ENCODE data around the gene MMAB.
"Not testable (repeated sequence)": the region's sequence is repeated elsewhere in the genome, so short reads cannot be mapped to it uniquely, and the experiment has no call there.

MMAB gene

DNA sequence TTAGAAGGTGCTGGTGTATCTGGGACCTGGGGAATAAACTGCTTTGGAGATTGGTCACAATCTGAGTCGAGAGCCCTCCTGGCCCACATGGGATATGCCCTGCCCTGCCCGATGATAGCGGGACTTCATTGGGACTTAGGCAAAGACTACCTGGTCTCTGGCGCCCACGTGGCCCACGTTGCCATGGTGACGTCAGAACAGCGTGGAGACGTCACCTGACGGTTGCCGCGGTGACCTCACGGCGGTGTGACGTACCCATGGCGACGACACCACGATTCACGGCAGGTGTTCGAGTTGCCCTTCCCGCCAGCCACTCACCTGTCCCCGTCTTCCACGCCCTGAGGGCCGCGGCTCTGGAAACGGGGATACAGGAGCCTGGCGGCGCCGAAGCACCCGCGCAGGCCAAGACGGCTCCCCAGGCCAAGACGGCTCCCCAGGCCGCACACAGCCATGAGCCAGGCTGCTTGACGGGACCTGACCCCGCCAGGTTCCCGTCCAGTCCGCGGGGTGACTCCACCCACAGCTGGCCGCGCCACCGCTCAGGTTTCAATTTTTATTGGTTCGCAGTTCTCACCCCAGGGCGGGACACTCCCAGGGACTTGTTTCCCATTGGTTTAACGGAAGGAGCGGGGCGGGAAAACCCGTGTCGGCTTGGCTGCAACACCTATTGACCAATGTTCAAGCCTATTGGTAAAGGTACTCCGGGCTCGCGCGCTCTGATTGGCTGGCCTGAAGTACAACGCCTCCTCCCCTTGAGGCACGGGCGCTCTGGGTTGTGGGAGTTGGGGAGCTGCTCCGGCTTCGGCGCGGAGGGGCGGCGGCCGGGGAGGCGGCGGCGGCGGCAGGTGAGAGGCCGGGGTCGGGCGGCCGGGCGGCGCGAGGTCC lies at the start of gene MMAB, which contains the start of gene MVK:
TSS of gene MMAB (minus strand) at position 476 of the 885 bp plus-strand sequence. CDS start at position 452, 24 bp downstream.
TSS of gene MVK (plus strand) at position 766 of the 885 bp plus-strand sequence. CDS start 1,029 bp downstream, outside the sequence.
- peak; percentile 100 for DNase-seq

DNA sequence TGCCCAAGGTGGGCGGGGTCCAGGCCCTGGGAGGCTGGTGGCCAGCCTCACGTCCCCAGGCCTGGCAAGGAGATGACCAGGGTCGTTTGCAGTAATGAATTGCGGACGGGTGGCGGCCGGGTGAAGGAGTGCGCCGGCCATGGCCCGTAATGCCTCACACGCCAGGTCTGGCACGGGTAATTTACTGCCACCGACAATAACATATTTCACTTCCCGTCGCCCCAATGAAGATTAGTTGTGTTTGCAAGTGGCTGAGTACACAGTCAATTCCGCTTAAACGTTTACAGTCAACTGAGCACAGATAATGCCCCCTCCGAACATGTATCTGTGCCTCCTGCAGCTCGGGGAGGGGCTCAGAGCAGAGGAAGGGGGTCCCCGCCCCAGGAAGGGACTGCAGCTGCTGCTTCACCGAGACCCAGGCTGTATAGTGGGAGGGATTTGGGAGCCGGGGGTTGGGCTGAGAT lies 48.6 kb upstream of the MMAB start:
- DNase-seq = no peak

GRCh38 chr12:109621211-109621694 lies 47.9 kb upstream of the MMAB start:
- no peak for DNase-seq

GRCh38 chr12:109619002-109619604 lies 45.8 kb upstream of the MMAB start:
- no peak for DNase-seq

GRCh38 chr12:109618082-109618481 lies 44.8 kb upstream of the MMAB start:
- no peak for DNase-seq

GRCh38 chr12:109617491-109617890 lies 44.2 kb upstream of the MMAB start:
- no peak for DNase-seq

DNA sequence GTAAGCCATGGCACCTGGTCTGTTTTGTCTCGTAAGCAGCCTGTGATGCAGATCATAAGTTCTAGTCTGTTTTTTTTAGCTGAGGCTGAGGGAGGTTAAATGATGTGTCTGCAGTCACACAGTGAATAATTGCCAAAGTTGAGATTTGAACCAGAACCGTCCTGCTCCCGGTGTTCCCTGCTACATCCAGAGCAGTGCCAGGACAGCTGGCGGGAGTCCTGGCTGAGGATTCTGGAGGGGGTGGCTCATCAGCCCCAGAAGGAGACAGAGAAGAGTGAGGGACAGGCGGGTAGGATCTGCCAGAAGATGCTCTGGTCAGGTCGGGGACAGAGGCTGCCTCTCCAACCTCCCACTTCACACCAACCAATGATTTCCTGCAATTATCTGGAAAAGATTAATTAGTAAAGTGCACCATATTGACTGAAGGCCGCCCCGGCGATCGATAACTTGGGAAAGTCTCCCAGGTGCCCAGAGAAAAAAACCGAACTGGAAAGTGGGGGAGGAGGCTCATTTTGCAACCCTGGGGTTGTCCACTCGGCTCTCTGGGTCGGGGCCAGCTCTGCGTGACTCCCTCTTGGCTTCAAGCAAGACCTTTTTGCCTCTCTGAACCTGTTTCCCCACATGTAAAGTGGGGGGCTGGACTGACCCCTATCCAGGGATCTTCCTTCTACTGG lies 42.4 kb upstream of the MMAB start:
- no peak for DNase-seq

- DNase-seq = no peak
Measured at GRCh38 chr12:109613649-109614455, 40.5 kb upstream of the MMAB start.

- DNase-seq = no peak
Measured at GRCh38 chr12:109612975-109613502, 39.7 kb upstream of the MMAB start.

- no peak for DNase-seq
Measured at GRCh38 chr12:109612003-109612402, 38.7 kb upstream of the MMAB start.

GRCh38 chr12:109611223-109611622 lies 37.9 kb upstream of the MMAB start:
- DNase-seq = no peak

- no peak for DNase-seq
Measured at GRCh38 chr12:109610523-109610922, 37.2 kb upstream of the MMAB start.

DNA sequence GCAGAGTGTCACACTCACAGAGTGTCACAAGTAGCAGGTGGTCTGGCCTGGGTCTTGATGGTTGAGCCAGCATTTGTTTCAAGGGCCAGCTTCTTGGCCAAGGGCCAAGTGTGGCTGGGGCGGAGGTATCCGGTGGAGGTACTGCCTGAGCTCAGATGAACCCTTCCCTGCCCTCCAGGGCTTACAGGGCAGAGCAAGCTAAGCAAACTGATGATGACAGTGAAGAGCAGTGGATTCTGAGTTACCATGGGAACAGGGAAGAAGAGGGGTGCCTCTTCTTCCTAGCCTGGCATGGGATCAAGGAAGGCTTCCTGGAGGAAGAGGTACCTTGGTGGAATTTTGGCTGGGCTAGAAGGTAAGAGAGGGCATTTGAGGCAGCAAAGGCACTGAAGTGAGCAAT lies 36.0 kb upstream of the MMAB start:
- DNase-seq = no peak

- no peak for DNase-seq
Measured at GRCh38 chr12:109608793-109609192, 35.5 kb upstream of the MMAB start.

DNA sequence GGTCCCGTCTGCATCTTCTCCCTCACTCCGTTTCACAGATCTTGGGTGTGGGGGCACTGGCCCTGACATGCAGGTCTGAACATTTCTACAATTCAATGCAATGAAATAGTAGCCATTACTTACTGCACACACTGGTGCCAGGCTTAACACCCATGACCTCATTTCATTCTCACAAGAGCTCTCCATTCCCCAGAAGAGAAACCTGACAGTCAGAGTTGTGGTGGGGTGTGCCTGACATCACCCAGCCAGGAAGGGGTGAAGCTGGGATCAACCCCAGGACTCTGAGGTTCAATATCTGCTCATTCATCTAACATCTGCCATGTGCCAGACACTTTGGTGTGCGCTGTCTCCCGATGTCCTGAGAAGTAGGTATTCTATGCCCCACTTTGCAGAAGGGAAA lies 35.0 kb upstream of the MMAB start:
- DNase-seq = no peak

GRCh38 chr12:109607618-109608017 lies 34.3 kb upstream of the MMAB start:
- no peak for DNase-seq

GRCh38 chr12:109606320-109607028 lies 33.2 kb upstream of the MMAB start:
- no peak for DNase-seq

DNA sequence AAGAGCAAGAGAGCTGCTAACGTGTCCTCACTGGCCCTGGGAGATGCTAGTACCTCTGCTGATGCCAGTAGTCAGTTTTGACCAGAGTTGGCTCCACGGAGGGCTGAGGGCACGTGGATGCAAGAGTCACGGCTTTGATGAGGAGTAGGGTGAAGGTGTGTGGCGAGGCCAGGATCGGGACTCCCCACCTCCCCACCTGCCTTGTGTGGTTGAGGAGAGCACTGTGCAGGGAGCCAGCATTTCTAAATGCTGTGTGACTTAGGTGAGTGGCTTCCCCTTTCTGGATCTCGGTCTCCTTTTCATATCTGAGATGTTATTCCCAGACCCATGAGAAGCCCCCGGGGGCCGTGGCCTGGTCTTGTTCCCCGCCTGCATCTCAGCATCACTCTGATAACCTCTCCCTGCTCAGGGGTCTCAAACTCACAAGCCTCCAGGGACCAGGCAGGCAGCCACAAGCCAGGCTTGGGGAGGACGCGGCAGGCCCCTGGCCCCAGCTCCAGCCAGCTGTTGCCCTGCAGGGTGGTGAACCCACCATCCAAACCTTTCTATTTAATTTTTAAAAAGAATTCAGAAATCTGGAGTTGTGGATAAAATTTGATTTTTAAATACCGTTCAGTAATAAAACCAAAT lies 32.4 kb upstream of the MMAB start:
- DNase-seq = no peak

- DNase-seq = no peak
Measured at GRCh38 chr12:109605016-109605415, 31.7 kb upstream of the MMAB start.

GRCh38 chr12:109604132-109604585 lies 30.9 kb upstream of the MMAB start:
- DNase-seq = no peak

DNA sequence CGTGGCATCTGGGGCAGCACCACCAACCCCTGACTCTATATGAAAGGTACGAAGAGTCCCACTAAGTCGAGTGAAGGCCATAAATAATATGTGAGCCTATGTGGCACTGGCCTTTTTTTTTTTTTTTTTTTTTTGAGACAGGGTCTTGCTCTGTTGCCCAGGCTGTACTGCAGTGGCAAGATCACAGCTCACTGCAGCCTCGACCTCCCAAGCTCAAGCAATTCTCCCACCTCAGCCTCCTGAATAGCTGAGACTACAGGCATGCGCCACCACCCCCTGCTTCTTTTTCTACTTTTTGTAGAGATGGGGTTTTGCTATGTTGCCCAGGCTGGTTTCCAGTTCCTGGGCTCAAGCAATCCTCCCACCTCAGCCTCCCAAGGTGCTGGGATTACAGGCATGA lies 28.8 kb upstream of the MMAB start:
- not testable (repeated sequence) for DNase-seq
